Measurements from ENCODE around the gene MRPS12. TPM values are rescaled to one million over a fixed set of nuclear protein-coding genes. Genes with fewer than 3 reads are reported as not detected.

MRPS12 gene
- total RNA-seq, 1 experiment from 2014 or later: 82.5 TPM

- POLR2A ChIA-PET: no interaction called here
- DNase-seq: no peak
- no peaks in the 10 kb centered on the region for H3K9me3 Mint-ChIP-seq (ENCODE audit: unreplicated experiment)
- BruUV-seq (replicated peaks): no TSS peak
- no peak overlapping the region for H3K27ac Mint-ChIP-seq (ENCODE audit: unreplicated experiment)
- Histone ChIP-seq H3K27me3 (replicated peaks; ENCODE audit: control insufficient read depth, insufficient read depth, low read length) (no peaks in the 10 kb centered on the region), H3K4me3 (ENCODE audit: low read depth, low read length) (no peak overlapping the region), H3K4me1 (peaks cover 10% of the 10 kb centered on the region; the same call in 1 of the 2 replicates), H3K9me3 (no peaks in the 10 kb centered on the region), H3K36me3 (ENCODE audit: control insufficient read depth, insufficient read depth, low read length) (peaks cover 2% of the 10 kb centered on the region)
- no peak overlapping the region for H3K4me3 Mint-ChIP-seq (ENCODE audit: unreplicated experiment)
- H3K27me3 Mint-ChIP-seq (ENCODE audit: insufficient read depth, unreplicated experiment): no peaks in the 10 kb centered on the region
- intact Hi-C loops (cut with micrococcal nuclease; ENCODE audit: unreplicated experiment): no loop called here
- H3K4me1 Mint-ChIP-seq (ENCODE audit: low read depth, unreplicated experiment): no peaks in the 10 kb centered on the region
- H3K36me3 Mint-ChIP-seq (ENCODE audit: insufficient read depth, unreplicated experiment): peaks cover 5% of the 10 kb centered on the region
- TF ChIP-seq CTCF (IDR thresholded peaks at IDR 0.05; ENCODE audit: insufficient read depth in 1 of 2, low read depth in 1 of 2, low read length in 1 of 2, severe bottlenecking in 1 of 2, unreplicated experiment in 1 of 2): no peak
- CTCF ChIA-PET: no interaction called here
Measured at GRCh38 chr19:38888876-38889275, 41.9 kb upstream of the MRPS12 start.

GRCh38 chr19:38889803-38890202, 40.9 kb upstream of the MRPS12 start:
- intact Hi-C loops (cut with micrococcal nuclease; ENCODE audit: unreplicated experiment): no loop called here
- peaks cover 10% of the 10 kb centered on the region; the same call in 1 of the 2 replicates for H3K4me1 ChIP-seq
- Mint-ChIP-seq H3K36me3 (ENCODE audit: insufficient read depth, unreplicated experiment) (peaks cover 5% of the 10 kb centered on the region), H3K4me1 (ENCODE audit: low read depth, unreplicated experiment) (no peaks in the 10 kb centered on the region), H3K27ac (ENCODE audit: unreplicated experiment) (no peak overlapping the region), H3K4me3 (ENCODE audit: unreplicated experiment) (no peak overlapping the region), H3K9me3 (ENCODE audit: unreplicated experiment) (no peaks in the 10 kb centered on the region), H3K27me3 (ENCODE audit: insufficient read depth, unreplicated experiment) (no peaks in the 10 kb centered on the region)
- ChIA-PET CTCF (no interaction called here), POLR2A (no interaction called here)
- H3K27me3 ChIP-seq (replicated peaks; ENCODE audit: control insufficient read depth, insufficient read depth, low read length): no peaks in the 10 kb centered on the region
- no peak overlapping the region for H3K4me3 ChIP-seq (ENCODE audit: low read depth, low read length)
- peaks cover 2% of the 10 kb centered on the region for H3K36me3 ChIP-seq (ENCODE audit: control insufficient read depth, insufficient read depth, low read length)
- no TSS peak for BruUV-seq (replicated peaks)
- no peak for DNase-seq
- no peaks in the 10 kb centered on the region for H3K9me3 ChIP-seq
- no peak for TF ChIP-seq CTCF (IDR thresholded peaks at IDR 0.05; ENCODE audit: insufficient read depth in 1 of 2, low read depth in 1 of 2, low read length in 1 of 2, severe bottlenecking in 1 of 2, unreplicated experiment in 1 of 2)

DNA sequence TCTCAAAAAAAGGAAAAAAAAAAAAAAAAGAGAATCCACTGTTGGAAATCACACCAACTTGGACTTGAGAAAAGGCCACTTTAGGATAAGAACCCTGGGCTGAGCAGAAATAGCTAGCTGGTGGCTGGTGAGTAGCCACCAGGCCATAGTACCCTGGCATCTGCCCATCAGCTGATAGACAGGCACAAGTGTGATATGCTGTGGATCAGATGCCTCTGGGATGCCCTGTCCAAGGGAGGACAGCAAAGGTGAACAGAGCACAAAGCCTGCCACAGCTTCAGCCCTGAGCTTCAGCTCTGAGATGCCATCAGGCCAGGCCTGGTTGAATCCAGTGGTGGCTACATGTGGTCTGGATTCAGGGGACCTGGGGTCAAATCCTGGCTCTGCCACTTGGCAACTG, 40.1 kb upstream of the MRPS12 start:
- no peaks in the 10 kb centered on the region for H3K4me1 Mint-ChIP-seq (ENCODE audit: low read depth, unreplicated experiment)
- DNase-seq: no peak
- no TSS peak for BruUV-seq (replicated peaks)
- no peak for TF ChIP-seq CTCF (IDR thresholded peaks at IDR 0.05; ENCODE audit: insufficient read depth in 1 of 2, low read depth in 1 of 2, low read length in 1 of 2, severe bottlenecking in 1 of 2, unreplicated experiment in 1 of 2)
- Histone ChIP-seq H3K4me1 (peaks cover 10% of the 10 kb centered on the region; the same call in 1 of the 2 replicates), H3K36me3 (ENCODE audit: control insufficient read depth, insufficient read depth, low read length) (peaks cover 2% of the 10 kb centered on the region), H3K4me3 (ENCODE audit: low read depth, low read length) (no peak overlapping the region), H3K9me3 (no peaks in the 10 kb centered on the region), H3K27me3 (replicated peaks; ENCODE audit: control insufficient read depth, insufficient read depth, low read length) (no peaks in the 10 kb centered on the region)
- CTCF ChIA-PET: no interaction called here
- no peaks in the 10 kb centered on the region for H3K9me3 Mint-ChIP-seq (ENCODE audit: unreplicated experiment)
- H3K27me3 Mint-ChIP-seq (ENCODE audit: insufficient read depth, unreplicated experiment): no peaks in the 10 kb centered on the region
- POLR2A ChIA-PET: interaction anchor here (1.0 kb wide), 1 partner anchor 9 kb away, joined by 3 read pairs; the partner anchor contains the start of genes NFKBIB and SIRT2
- no peak overlapping the region for H3K4me3 Mint-ChIP-seq (ENCODE audit: unreplicated experiment)
- intact Hi-C loops (cut with micrococcal nuclease; ENCODE audit: unreplicated experiment): no loop called here
- H3K27ac Mint-ChIP-seq (ENCODE audit: unreplicated experiment): no peak overlapping the region
- H3K36me3 Mint-ChIP-seq (ENCODE audit: insufficient read depth, unreplicated experiment): peaks cover 5% of the 10 kb centered on the region

Data from Caco-2 (cell line).